NCI-H510A treated with DMSO at 0.1 percent for 48 hours (cell line): Measurements from ENCODE around the gene INAFM2.
A peak's percentile ranks its signal among the peaks of the same experiment; 100 is the strongest.

Experiments
- DNase-seq: peaks from one replicate; lab custom pipeline; 2025; lab: John Stamatoyannopoulos, UW

INAFM2 gene

DNA sequence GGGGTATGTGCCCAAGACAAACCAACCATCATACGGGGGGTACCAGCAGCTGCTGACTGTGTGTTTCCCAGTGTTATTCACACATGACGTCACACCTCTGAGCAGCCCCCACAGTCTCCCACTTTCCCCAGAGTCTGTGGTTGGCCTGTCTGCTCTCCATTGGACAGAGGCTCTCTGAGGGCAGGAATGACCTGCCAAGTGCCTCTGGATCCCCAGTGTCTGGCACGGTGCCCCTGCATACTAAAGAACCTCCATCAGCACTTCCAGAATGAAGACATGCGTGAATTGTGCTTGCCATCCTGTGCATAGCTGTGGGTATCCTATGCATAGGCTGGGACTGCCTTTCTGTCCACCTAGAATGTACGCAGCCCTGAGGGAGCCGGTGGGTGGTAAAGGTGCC is 20.7 kb downstream of the INAFM2 start:
- no peak for DNase-seq

DNA sequence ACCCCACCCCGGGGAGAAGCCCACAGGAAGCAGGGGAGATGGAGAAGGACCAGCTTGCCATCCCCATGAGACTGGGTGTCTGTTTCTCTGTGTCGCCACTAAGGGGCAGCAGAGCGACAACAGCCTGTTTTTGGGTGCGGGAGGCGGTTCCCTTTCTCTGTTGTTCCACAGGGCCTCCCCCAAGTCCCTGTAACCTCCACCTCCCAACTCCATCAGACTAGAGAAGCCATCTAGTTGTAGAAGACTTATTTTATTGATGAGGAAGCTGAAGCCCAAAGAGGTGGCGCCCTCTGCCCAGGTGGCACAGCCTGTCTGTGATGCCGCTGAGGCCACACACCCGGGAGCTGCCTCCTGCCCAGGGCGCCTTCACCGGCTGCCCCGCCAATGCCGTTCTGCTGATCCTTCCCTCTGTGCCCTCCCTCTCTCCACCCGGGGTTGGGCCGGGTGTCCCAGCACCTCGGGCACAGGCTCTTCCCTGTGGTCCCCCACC is 21.2 kb downstream of the INAFM2 start:
- DNase-seq: peak; percentile 41

- no peak for DNase-seq
Measured at GRCh38 chr15:40345225-40345866, 21.9 kb downstream of the INAFM2 start.

- no peak for DNase-seq
Measured at GRCh38 chr15:40345867-40346578, 22.5 kb downstream of the INAFM2 start.

- DNase-seq: no peak
Measured at GRCh38 chr15:40346579-40347558, 23.4 kb downstream of the INAFM2 start.

- no peak for DNase-seq
Measured at GRCh38 chr15:40347559-40348473, 24.3 kb downstream of the INAFM2 start.

GRCh38 chr15:40348474-40348870 is 25.0 kb downstream of the INAFM2 start:
- DNase-seq: no peak

GRCh38 chr15:40349163-40349562 is 25.7 kb downstream of the INAFM2 start:
- no peak for DNase-seq

DNA sequence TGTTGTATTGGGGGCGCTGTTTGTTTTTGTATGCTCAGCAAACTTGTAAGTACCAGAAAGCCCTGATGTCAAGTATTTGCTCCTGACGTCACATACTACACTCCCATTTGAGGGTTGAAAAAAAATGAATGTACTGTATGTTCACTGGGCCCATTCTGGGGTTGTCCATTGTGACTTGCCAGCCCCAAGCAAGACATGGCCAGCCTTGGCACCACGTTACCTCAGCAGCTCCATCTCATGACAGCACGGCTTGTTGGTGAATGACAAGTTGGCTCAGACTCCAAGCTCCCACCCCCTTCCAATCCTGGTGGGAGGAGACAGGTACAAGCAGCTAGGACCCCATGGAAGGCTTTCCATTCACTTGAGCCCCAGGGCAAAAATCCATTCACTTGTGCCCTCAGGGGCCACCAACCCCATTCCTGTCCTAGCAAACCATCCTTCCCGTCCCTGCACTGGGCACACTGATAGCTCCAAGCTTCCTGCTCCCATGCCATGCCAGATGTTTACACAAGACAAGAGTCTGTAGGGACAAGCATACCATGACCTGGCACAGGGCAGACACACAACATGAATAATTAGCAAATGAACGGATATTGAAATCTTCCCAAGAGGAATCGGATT is 28.9 kb downstream of the INAFM2 start:
- peak; percentile 20 for DNase-seq

DNA sequence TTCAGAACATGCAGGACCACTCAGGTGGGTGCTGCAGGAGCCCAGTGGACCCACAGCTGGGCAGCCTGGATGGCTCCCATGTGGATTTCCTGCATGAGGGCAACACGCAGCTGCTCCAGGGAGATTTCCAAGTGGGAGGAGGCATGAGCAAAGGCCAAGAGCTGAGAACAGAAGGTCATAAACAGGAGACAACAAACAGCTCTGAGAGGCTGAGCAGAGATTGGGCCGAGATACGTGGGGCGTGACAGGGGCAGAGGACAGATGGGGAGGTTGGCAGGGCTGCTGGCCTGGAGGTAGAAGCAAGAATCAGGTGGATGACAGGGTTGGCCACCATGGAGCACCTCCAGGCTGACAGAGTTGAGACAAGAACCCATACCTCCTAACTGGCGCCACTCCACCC is 30.2 kb downstream of the INAFM2 start:
- peak; percentile 20 for DNase-seq

DNA sequence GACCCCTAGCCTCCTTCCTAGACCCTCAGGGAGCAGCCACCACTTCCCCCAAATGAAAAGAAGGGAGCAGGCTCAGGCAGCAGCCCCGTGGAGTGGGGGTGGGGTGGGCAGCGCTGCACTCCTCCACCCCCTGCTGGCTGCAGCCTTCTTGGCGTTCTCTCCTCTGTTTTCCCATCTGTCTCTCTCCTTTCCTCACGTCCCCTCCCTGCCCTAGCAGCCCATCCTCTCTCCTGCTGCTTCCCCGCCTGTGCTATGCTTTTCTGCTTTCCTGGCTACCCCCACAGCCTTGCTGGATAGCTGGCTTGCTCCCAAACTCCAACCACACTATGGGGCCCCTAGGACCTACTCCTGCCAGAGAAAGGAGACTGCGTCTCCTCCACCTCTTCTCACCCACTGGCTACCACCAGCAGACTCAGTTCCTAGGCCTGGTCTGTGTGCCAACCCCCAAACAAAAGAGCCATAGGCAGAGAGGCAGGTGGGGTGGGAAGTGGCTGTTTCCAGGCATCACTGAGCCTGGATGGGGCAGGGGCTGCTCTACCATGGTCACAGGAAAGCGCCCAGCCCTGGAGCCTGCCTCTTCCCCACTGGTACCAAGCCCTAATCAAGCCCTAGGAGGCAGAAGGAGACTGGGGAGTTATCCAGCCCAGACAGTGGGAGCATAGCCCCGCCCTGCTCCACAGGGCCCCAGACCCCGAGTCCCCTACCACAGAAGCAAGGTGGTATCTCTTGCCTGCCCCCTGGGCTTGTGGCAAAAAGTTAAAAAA is 31.1 kb downstream of the INAFM2 start:
- DNase-seq: no peak

GRCh38 chr15:40355976-40356585 is 32.6 kb downstream of the INAFM2 start:
- DNase-seq: no peak

- DNase-seq: no peak
Measured at GRCh38 chr15:40357246-40357645, 33.8 kb downstream of the INAFM2 start.

- DNase-seq: peak; percentile 69
Measured at GRCh38 chr15:40357723-40358470, 34.4 kb downstream of the INAFM2 start, which contains the start of gene DISP2. DISP2 (plus strand) TSS chr15:40358219; CDS start chr15:40358322, 103 bp downstream.

- peak; percentile 9 for DNase-seq
Measured at GRCh38 chr15:40358471-40359353, 35.2 kb downstream of the INAFM2 start.

DNA sequence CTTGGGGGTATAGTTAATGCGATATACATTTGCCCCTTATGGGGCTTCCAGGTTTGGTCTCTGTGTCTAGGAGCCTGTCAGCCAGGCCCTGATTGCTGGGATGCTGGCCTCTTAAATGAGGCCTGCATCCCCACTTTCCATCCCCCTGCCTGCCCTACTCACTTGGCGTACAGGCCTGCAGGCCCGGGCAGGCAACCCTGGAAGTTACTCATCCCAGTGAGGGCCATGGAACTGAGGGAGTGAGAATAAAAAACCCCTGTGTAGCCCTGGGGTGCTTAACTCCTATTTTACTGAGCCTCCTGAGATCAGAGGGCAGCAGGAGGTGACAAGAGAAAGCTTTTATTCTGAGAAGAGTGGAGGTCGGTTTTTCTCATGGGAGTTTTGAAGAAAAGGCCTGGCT is 36.5 kb downstream of the INAFM2 start:
- DNase-seq: no peak

DNA sequence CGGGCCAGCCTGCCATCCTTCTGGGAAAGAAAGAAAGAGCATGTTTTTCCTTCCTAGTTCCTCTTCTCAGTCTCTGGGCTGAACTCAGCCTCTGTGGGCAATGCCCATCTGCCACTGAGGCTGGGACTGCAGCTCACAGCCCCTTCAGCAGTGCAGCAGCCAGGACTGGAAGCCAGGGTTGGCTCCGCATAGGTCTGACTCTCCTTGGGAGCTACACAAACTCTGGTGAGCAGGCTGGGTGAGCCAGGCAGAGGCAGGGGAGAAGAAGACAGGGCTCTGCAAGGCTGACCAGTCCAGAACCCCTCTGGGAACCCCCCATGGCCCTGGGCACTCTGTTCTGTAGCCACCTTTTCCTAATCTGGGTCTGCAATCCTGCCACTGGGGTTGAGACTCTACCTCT is 38.1 kb downstream of the INAFM2 start:
- DNase-seq: no peak

GRCh38 chr15:40363611-40364010 is 40.1 kb downstream of the INAFM2 start:
- no peak for DNase-seq
